SK-N-SH treated with all-trans-retinoic acid at 6 μM for 48 hours (cell line): ENCODE results near the gene TTLL6.

Source experiments
- ATAC-seq: fragments of 200-7000 bp; cut with Tn5 transposase; 3 replicates; pipeline ENCODE4 v1.9.1; 2020; ENCODE audit warnings: mild to moderate bottlenecking, moderate library complexity
- ARNTL ChIP-seq: fragments of 450-650 bp; formaldehyde crosslinking; IDR thresholded peaks from 2 replicates; pipeline ENCODE4 v1.5.0; 2020; ENCODE audit warnings: low read depth, mild to moderate bottlenecking, moderate library complexity, borderline replicate concordance
- BACH2 ChIP-seq: fragments of 250-450 bp; sonication (Bioruptor Pico); IDR thresholded peaks from 2 replicates; pipeline ENCODE4 v1.9.0; 2021; ENCODE audit warnings: mild to moderate bottlenecking, borderline replicate concordance
- CREB5 ChIP-seq: fragments of 250-450 bp; sonication (Bioruptor Pico); IDR thresholded peaks from 2 replicates; pipeline ENCODE4 v1.5.1; 2020; ENCODE audit warnings: low read depth, mild to moderate bottlenecking, moderate library complexity
- CSRNP3 ChIP-seq: fragments of 250-450 bp; sonication (Bioruptor Pico); IDR thresholded peaks from 2 replicates; pipeline ENCODE4 v1.5.1; 2021; ENCODE audit warnings: mild to moderate bottlenecking, moderate library complexity
- GLIS3 ChIP-seq: fragments of 250-450 bp; sonication (Bioruptor Pico); IDR thresholded peaks from 2 replicates; pipeline ENCODE4 v1.5.0; 2020; ENCODE audit warnings: mild to moderate bottlenecking, moderate library complexity
- ISL1 ChIP-seq: fragments of 250-450 bp; sonication (Bioruptor Pico); IDR thresholded peaks from 2 replicates; pipeline ENCODE4 v2.1.2; 2022; ENCODE audit warnings: mild to moderate bottlenecking, moderate library complexity
- OSR1 ChIP-seq: fragments of 250-450 bp; sonication (Bioruptor Pico); IDR thresholded peaks from 2 replicates; pipeline ENCODE4 v1.8.0; 2022; ENCODE audit warnings: moderate library complexity, mild to moderate bottlenecking, inconsistent platforms
- PPARA ChIP-seq: fragments of 250-450 bp; sonication (Bioruptor Pico); IDR thresholded peaks from 2 replicates; pipeline ENCODE4 v1.5.0; 2020; ENCODE audit warnings: mild to moderate bottlenecking, borderline replicate concordance
- RARB ChIP-seq: fragments of 250-450 bp; sonication (Bioruptor Pico); IDR thresholded peaks from 2 replicates; pipeline ENCODE4 v1.8.0; 2021; ENCODE audit warnings: mild to moderate bottlenecking, moderate library complexity
- TCF4 ChIP-seq: fragments of 250-450 bp; sonication (Bioruptor Pico); IDR thresholded peaks from 2 replicates; pipeline ENCODE4 v1.8.0; 2021; ENCODE audit warnings: mild to moderate bottlenecking, moderate library complexity, borderline replicate concordance
- TOX ChIP-seq: fragments of 250-450 bp; sonication (Bioruptor Pico); IDR thresholded peaks from 2 replicates; pipeline ENCODE4 v1.8.0; 2021; ENCODE audit warnings: mild to moderate bottlenecking, moderate library complexity, borderline replicate concordance
- ZC3H10 ChIP-seq: fragments of 250-450 bp; sonication (Bioruptor Pico); IDR thresholded peaks from 2 replicates; pipeline ENCODE4 v1.5.1; 2021; ENCODE audit warnings: mild to moderate bottlenecking, moderate library complexity
- ZFP30 ChIP-seq: fragments of 450-650 bp; formaldehyde crosslinking; IDR thresholded peaks from 2 replicates; pipeline ENCODE4 v1.5.0; 2022; ENCODE audit warnings: mild to moderate bottlenecking, moderate library complexity
- ZNF565 ChIP-seq: fragments of 450-650 bp; formaldehyde crosslinking; conservative IDR thresholded peaks from 2 replicates; pipeline ENCODE4 v1.5.0; 2020; ENCODE audit warnings: low read depth, mild to moderate bottlenecking, moderate library complexity
- ZNF70 ChIP-seq: fragments of 450-650 bp; formaldehyde crosslinking; IDR thresholded peaks from 2 replicates; pipeline ENCODE4 v1.5.0; 2020; ENCODE audit warnings: mild to moderate bottlenecking, moderate library complexity
- TF ChIP-seq, protein P1 (sequence below): fragments of 250-450 bp; sonication (Bioruptor Pico); IDR thresholded peaks from 2 replicates; pipeline ENCODE4 v1.8.0; 2020; ENCODE audit warnings: mild to moderate bottlenecking, moderate library complexity, borderline replicate concordance
- TF ChIP-seq, protein P2 (sequence below): fragments of 250-450 bp; sonication (Bioruptor Pico); IDR thresholded peaks from 2 replicates; pipeline ENCODE4 v1.5.0; 2020; ENCODE audit warnings: mild to moderate bottlenecking, moderate library complexity
- TF ChIP-seq, protein P3 (sequence below): fragments of 250-450 bp; sonication (Bioruptor Pico); IDR thresholded peaks from 2 replicates; pipeline ENCODE4 v1.8.0; 2021; ENCODE audit warnings: low read depth, mild to moderate bottlenecking, moderate library complexity, borderline replicate concordance

TTLL6 gene

DNA sequence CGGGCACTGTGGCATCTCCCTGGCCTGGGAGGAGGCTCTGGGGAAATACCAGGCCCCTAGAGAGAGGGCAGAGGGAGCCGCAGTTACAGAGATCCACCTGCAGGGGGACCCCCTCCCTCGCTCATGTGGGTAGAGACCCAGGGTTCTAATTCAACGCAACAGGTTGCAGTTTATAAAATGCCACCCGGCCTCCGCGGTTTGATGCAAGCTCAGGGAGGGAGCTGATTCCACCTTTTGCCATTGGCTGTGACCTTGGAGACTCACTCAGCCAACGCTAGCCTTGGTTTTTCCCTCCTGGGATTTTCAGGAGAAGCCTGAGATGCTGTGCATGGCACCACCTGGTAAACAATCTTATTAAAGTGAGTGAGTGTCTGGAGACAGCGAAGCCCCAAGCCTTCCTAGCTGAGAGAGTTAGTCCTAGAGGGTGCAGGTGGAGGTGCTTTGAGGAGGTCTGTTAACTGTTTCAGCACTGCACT is 12.1 kb downstream of the TTLL6 start:
- peak; percentile 88 for ATAC-seq

DNA sequence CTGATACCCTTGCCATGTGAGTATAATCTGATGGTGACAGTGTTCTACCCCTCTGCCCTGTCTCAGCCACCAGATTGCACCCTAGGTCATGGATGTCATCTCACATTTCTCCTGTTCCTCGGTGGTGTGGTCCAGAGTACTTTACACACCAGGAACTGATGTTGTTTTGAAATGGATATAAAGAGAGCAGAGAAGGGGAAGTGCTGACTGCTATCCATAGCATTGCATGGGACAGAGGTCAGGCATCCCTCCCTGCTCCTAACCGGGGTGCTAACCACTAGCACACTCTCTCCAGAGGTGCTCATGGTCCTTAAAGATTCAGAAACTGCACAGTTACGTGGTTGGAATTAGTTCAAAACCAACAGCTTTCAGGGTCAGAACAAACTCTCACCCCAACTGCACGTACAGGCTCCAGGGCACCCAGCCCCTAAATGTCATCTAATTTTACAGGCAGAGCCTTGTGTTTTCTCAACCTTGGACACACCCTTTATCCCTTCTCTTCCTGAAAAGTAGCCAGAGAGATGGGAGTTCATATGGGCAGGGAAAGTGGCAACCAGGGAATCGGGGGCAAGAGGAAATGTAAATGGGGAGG is 16.3 kb downstream of the TTLL6 start:
- TF ChIP-seq ISL1 (CRISPR knock-in tag): no peak
- TF ChIP-seq TCF4: no peak
- no peak for TF ChIP-seq ZC3H10 (CRISPR knock-in tag)
- no peak for TF ChIP-seq CREB5 (CRISPR knock-in tag)
- TF ChIP-seq CSRNP3: no peak
- TF ChIP-seq, protein P1, sequence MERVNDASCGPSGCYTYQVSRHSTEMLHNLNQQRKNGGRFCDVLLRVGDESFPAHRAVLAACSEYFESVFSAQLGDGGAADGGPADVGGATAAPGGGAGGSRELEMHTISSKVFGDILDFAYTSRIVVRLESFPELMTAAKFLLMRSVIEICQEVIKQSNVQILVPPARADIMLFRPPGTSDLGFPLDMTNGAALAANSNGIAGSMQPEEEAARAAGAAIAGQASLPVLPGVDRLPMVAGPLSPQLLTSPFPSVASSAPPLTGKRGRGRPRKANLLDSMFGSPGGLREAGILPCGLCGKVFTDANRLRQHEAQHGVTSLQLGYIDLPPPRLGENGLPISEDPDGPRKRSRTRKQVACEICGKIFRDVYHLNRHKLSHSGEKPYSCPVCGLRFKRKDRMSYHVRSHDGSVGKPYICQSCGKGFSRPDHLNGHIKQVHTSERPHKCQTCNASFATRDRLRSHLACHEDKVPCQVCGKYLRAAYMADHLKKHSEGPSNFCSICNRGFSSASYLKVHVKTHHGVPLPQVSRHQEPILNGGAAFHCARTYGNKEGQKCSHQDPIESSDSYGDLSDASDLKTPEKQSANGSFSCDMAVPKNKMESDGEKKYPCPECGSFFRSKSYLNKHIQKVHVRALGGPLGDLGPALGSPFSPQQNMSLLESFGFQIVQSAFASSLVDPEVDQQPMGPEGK (CRISPR knock-in tag): no peak
- no peak for ATAC-seq

More for the DNA sequence above, 12.1 kb downstream of the TTLL6 start:
- TF ChIP-seq ARNTL (CRISPR knock-in tag) (no peak), ZNF565 (CRISPR knock-in tag) (no peak), BACH2 (CRISPR knock-in tag) (no peak), ZFP30 (no peak), PPARA (CRISPR knock-in tag) (no peak), TCF4 (no peak), ZNF70 (CRISPR knock-in tag) (no peak), ZC3H10 (CRISPR knock-in tag) (no peak), GLIS3 (CRISPR knock-in tag) (no peak), RARB (CRISPR knock-in tag) (no peak), OSR1 (no peak), TOX (CRISPR knock-in tag) (no peak), ISL1 (CRISPR knock-in tag) (no peak)
- TF ChIP-seq, protein P2, sequence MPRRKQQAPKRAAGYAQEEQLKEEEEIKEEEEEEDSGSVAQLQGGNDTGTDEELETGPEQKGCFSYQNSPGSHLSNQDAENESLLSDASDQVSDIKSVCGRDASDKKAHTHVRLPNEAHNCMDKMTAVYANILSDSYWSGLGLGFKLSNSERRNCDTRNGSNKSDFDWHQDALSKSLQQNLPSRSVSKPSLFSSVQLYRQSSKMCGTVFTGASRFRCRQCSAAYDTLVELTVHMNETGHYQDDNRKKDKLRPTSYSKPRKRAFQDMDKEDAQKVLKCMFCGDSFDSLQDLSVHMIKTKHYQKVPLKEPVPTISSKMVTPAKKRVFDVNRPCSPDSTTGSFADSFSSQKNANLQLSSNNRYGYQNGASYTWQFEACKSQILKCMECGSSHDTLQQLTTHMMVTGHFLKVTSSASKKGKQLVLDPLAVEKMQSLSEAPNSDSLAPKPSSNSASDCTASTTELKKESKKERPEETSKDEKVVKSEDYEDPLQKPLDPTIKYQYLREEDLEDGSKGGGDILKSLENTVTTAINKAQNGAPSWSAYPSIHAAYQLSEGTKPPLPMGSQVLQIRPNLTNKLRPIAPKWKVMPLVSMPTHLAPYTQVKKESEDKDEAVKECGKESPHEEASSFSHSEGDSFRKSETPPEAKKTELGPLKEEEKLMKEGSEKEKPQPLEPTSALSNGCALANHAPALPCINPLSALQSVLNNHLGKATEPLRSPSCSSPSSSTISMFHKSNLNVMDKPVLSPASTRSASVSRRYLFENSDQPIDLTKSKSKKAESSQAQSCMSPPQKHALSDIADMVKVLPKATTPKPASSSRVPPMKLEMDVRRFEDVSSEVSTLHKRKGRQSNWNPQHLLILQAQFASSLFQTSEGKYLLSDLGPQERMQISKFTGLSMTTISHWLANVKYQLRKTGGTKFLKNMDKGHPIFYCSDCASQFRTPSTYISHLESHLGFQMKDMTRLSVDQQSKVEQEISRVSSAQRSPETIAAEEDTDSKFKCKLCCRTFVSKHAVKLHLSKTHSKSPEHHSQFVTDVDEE (CRISPR knock-in tag): no peak
- TF ChIP-seq, protein P3, sequence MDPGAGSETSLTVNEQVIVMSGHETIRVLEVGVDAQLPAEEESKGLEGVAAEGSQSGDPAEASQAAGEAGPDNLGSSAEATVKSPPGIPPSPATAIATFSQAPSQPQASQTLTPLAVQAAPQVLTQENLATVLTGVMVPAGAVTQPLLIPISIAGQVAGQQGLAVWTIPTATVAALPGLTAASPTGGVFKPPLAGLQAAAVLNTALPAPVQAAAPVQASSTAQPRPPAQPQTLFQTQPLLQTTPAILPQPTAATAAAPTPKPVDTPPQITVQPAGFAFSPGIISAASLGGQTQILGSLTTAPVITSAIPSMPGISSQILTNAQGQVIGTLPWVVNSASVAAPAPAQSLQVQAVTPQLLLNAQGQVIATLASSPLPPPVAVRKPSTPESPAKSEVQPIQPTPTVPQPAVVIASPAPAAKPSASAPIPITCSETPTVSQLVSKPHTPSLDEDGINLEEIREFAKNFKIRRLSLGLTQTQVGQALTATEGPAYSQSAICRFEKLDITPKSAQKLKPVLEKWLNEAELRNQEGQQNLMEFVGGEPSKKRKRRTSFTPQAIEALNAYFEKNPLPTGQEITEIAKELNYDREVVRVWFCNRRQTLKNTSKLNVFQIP: no peak
- TF ChIP-seq, protein P1 (CRISPR knock-in tag): no peak
